Right lobe of liver (tissue), 6 donors: ENCODE measurements around the gene PCBP4. TPM values are rescaled to one million over a fixed set of nuclear protein-coding genes. Genes with fewer than 3 reads are reported as not detected.
A peak's percentile ranks its signal among the peaks of the same experiment; 100 is the strongest.

ENCODE experiments used
- ATAC-seq, 4 donors: fragments of 200-7000 bp; cut with Tn5 transposase; one replicate each; pipeline ENCODE4 v1.9.1; 2020; ENCODE audit warnings: mild to moderate bottlenecking in 4 of 4, moderate library complexity in 4 of 4
- DNase-seq, 3 donors: peaks; one replicate each; pipeline ENCODE4 v3.0.0-alpha.2; 2020
- H3K27ac ChIP-seq, 3 donors: fragments of 200-600 bp; one replicate each; pipeline ENCODE4 v1.8.0; 2022
- H3K27me3 ChIP-seq, 2 donors: fragments of 200-600 bp; one replicate each; pipeline ENCODE4 v1.8.0; 2022
- H3K36me3 ChIP-seq, 4 donors: fragments of 200-600 bp; sonication (generic) in 1 of 4; one replicate each; pipeline versions ENCODE4 v1.5.1 to v1.8.0; 2017 to 2022; ENCODE audit warnings: control low read depth in 1 of 4
- H3K4me1 ChIP-seq, 4 donors: fragments of 200-600 bp; sonication (generic) in 1 of 4; one replicate each; pipeline versions ENCODE4 v1.5.1 to v1.8.0; 2017 to 2022; ENCODE audit warnings: control low read depth in 1 of 4
- H3K4me3 ChIP-seq, 3 donors: fragments of 200-600 bp; one replicate each; pipeline ENCODE4 v1.8.0; 2022
- H3K9me3 ChIP-seq, 4 donors: fragments of 200-600 bp; sonication (generic) in 1 of 4; one replicate each; pipeline versions ENCODE4 v1.5.1 to v1.8.0; 2017 to 2022; ENCODE audit warnings: control low read depth in 1 of 4
- CTCF ChIP-seq, 4 donors: fragments of 200-600 bp in 3 of 4; fragments of 450-650 bp in 1 of 4; IDR thresholded peaks; one replicate each; pipeline versions ENCODE4 v1.5.1 to v1.8.0; 2016 to 2022; ENCODE audit warnings: antibody characterized with exemption in 4 of 4, mild to moderate bottlenecking in 2 of 4
- POLR2A ChIP-seq: fragments of 450-650 bp; IDR thresholded peaks from one replicate; pipeline ENCODE4 v1.6.1; 2017; ENCODE audit warnings: antibody characterized with exemption, mild to moderate bottlenecking
- WGBS: methylation state at CpG from one replicate; pipeline ENCODE4 v1.1.6; 2018; ENCODE audit warnings: low coverage, low lambda C conversion rate; ENCODE audit not compliant: insufficient coverage; ENCODE audit errors: missing lambda C conversion rate; 5-methylcytosine and 5-hydroxymethylcytosine counted together
- intact Hi-C, 2 donors: fragments of 100-400 bp; cut with DNase I; formaldehyde crosslinking; loops; one replicate each; pipeline versions ENCODE4 v1.11.2 to v1.14.1; 2022
- total RNA-seq, 6 experiments: library from RNA; depleted of rRNA in 2 of 6; stranded (reverse); fragments of >200 nt in 2 of 6; fragmentation: NEBNext Ultra II Directional in 3 of 6; extraction: Animal tissue kit (Norgen Biotek cat#: 25700) in 3 of 6; gene quantifications; one replicate each; pipeline versions ENCODE4 v1.1.0 to v1.2.4, GENCODE V29; 2016 to 2023
- donor health status: DM: no; HTN: yes; CAD: no.
- donor health status: DM: no; HTN: no; CAD: no.
- donor health status: DM: no; HTN: no; CAD: no.
- donor health status: DM: no; HTN: yes; CAD: no.
- donor health status: DM: no; HTN: yes; CAD: no.

PCBP4 gene
- total RNA-seq, 6 experiments from 2014 or later: 6.5 to 19.2 (median 11.7) TPM

GRCh38 chr3:51954105-51954504 is 13.1 kb downstream of the PCBP4 start:
- Histone ChIP-seq H3K4me3 (no peak overlapping the region), H3K4me1 (peaks cover 0 to 14% (median 2%) of the 10 kb centered on the region in 4 donors), H3K27me3 (no peaks in the 10 kb centered on the region), H3K27ac (no peak overlapping the region), H3K36me3 (no peaks in the 10 kb centered on the region), H3K9me3 (no peaks in the 10 kb centered on the region)
- WGBS: 75% methylated on average over 6 of the region's 6 CpGs
- ATAC-seq: no peak
- intact Hi-C loops: no loop called here
- TF ChIP-seq POLR2A: no peak
- TF ChIP-seq CTCF (IDR thresholded peaks at IDR 0.05): no peak
- DNase-seq: no peak

DNA sequence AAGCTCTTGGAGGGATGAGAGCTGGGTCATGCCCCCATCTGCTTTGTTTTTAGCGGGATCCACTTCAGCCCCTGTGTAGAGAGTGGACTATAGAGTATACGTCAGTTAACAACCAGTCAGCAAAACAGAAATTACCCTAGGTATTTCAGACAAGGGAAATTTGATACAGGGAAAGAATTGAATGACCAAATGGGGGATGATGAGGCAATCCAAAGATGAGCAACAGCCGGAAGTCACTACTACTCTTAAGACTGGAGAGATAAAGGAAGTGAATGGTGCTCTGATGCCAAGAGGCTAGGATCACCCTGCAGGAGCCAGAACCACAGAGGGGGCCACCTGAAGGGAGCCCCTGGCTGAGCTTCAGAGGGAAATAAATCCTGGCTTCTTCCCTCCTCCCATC is 13.8 kb downstream of the PCBP4 start:
- Histone ChIP-seq H3K36me3 (peaks cover 0 to 4% (median 0%) of the 10 kb centered on the region in 4 donors), H3K4me3 (no peak overlapping the region), H3K9me3 (no peaks in the 10 kb centered on the region), H3K4me1 (peaks cover 0 to 12% (median 2%) of the 10 kb centered on the region in 4 donors), H3K27ac (no peak overlapping the region), H3K27me3 (no peaks in the 10 kb centered on the region)
- ATAC-seq: no peak
- no peak for TF ChIP-seq CTCF (IDR thresholded peaks at IDR 0.05)
- no peak for TF ChIP-seq POLR2A
- intact Hi-C loops: no loop called here
- no peak for DNase-seq
- WGBS: 34% methylated on average over 3 of the region's 3 CpGs

DNA sequence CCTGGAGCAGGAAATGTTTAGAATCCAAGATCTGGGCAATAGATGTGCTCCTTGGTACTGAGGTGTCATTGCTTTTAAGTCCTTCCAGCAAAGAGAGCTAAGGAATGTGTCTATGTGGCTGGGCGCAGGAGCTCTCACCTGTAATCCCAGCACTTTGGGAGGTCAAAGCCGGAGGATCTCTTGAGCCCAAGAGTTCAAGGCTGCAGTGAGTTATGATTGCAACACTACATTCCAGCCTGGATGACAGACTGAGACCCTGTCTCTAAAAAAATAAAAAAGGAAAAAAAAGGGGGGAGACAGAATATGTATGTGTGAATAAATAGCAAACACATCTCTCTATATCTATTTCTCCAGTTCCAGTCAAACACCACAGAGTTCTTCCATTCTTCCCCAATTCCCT is 16.4 kb downstream of the PCBP4 start:
- H3K9me3 ChIP-seq: no peaks in the 10 kb centered on the region
- peaks cover 0 to 4% (median 0%) of the 10 kb centered on the region in 4 donors for H3K4me1 ChIP-seq
- ATAC-seq: no peak
- intact Hi-C loops: no loop called here
- no peak overlapping the region for H3K27ac ChIP-seq
- no peaks in the 10 kb centered on the region for H3K27me3 ChIP-seq
- TF ChIP-seq CTCF (IDR thresholded peaks at IDR 0.05) (no peak), POLR2A (no peak)
- DNase-seq: no peak
- no peak overlapping the region for H3K4me3 ChIP-seq
- peaks cover 0 to 4% (median 0%) of the 10 kb centered on the region in 4 donors for H3K36me3 ChIP-seq
- WGBS: no CpG with 5 or more reads among the region's 2 CpGs

GRCh38 chr3:51949121-51949520 is 18.1 kb downstream of the PCBP4 start:
- H3K36me3 ChIP-seq: peaks cover 0 to 7% (median 0%) of the 10 kb centered on the region in 4 donors
- 100% methylated on average over 2 of the region's 5 CpGs for WGBS
- ATAC-seq: no peak
- no peaks in the 10 kb centered on the region for H3K9me3 ChIP-seq
- no peak overlapping the region for H3K4me3 ChIP-seq
- H3K27ac ChIP-seq: no peak overlapping the region
- TF ChIP-seq POLR2A (no peak), CTCF (IDR thresholded peaks at IDR 0.05) (no peak)
- intact Hi-C loops: no loop called here
- peak in 2 of 3 donors; percentile 15 to 28 for DNase-seq
- no peaks in the 10 kb centered on the region for H3K27me3 ChIP-seq
- H3K4me1 ChIP-seq: no peaks in the 10 kb centered on the region
